H9 (cell line): Measurements from ENCODE around the gene GAPDH. TPM values are rescaled to one million over a fixed set of nuclear protein-coding genes. Genes with fewer than 3 reads are reported as not detected.

Source experiments
- DNase-seq: peaks from one replicate; pipeline ENCODE4 v3.0.0-alpha.2; 2017
- H2AFZ ChIP-seq: one replicate; pipeline ENCODE4 v1.6.1; 2013; ENCODE audit warnings: mild to moderate bottlenecking, low read length, control low read depth, moderate library complexity
- H2AK5ac ChIP-seq: 2 replicates; pipeline ENCODE4 v1.6.1; 2013; ENCODE audit warnings: low read length, control low read depth, mixed read lengths; ENCODE audit not compliant: insufficient read length
- H2BK120ac ChIP-seq: one replicate; pipeline ENCODE4 v1.6.1; 2013; ENCODE audit warnings: low read depth, mild to moderate bottlenecking, low read length, control low read depth, inconsistent platforms; ENCODE audit not compliant: poor library complexity, severe bottlenecking
- H2BK12ac ChIP-seq: 2 replicates; pipeline ENCODE4 v1.6.1; 2013; ENCODE audit warnings: low read length, control low read depth, mixed read lengths, low read depth; ENCODE audit not compliant: insufficient read length
- H2BK15ac ChIP-seq: 2 replicates; pipeline ENCODE4 v1.6.1; 2013; ENCODE audit warnings: low read depth, low read length, control low read depth
- H2BK20ac ChIP-seq: one replicate; pipeline ENCODE4 v1.6.1; 2013; ENCODE audit warnings: low read depth, mild to moderate bottlenecking, low read length, control low read depth, inconsistent platforms; ENCODE audit not compliant: poor library complexity, severe bottlenecking
- H2BK5ac ChIP-seq: 2 replicates; pipeline ENCODE4 v1.6.1; 2013; ENCODE audit warnings: low read length, control low read depth, mixed read lengths; ENCODE audit not compliant: insufficient read length
- H3K14ac ChIP-seq: 2 replicates; pipeline ENCODE4 v1.6.1; 2013; ENCODE audit warnings: low read length, control low read depth; ENCODE audit not compliant: insufficient read depth
- H3K18ac ChIP-seq: 2 replicates; pipeline ENCODE4 v1.6.1; 2013; ENCODE audit warnings: low read depth, mild to moderate bottlenecking, mixed read lengths, low read length, control low read depth; ENCODE audit not compliant: insufficient read length
- H3K23ac ChIP-seq: 2 replicates; pipeline ENCODE4 v1.6.1; 2013; ENCODE audit warnings: low read length, control low read depth, mixed read lengths, low read depth; ENCODE audit not compliant: insufficient read length
- H3K23me2 ChIP-seq: 2 replicates; pipeline ENCODE4 v1.6.1; 2013; ENCODE audit warnings: low read depth, mild to moderate bottlenecking, mixed read lengths, low read length, control low read depth; ENCODE audit not compliant: insufficient read length, poor library complexity, severe bottlenecking
- H3K27ac ChIP-seq: 2 replicates; pipeline ENCODE4 v1.5.1; 2013; ENCODE audit warnings: low read length, control low read depth, mixed read lengths, low read depth; ENCODE audit not compliant: insufficient read length
- H3K27me3 ChIP-seq: 2 replicates; pipeline ENCODE4 v1.6.1; 2013; ENCODE audit warnings: low read length, control low read depth, inconsistent platforms; ENCODE audit not compliant: insufficient read depth
- H3K4ac ChIP-seq: 2 replicates; pipeline ENCODE4 v1.6.1; 2013; ENCODE audit warnings: low read depth, mild to moderate bottlenecking, control low read depth, inconsistent platforms, low read length, moderate library complexity
- H3K4me1 ChIP-seq: 2 replicates; pipeline ENCODE4 v1.6.1; 2013; ENCODE audit warnings: low read length, control low read depth, inconsistent platforms; ENCODE audit not compliant: insufficient read depth
- H3K4me2 ChIP-seq: 2 replicates; pipeline ENCODE4 v1.6.1; 2013; ENCODE audit warnings: low read length, control low read depth, mixed read lengths; ENCODE audit not compliant: insufficient read length, insufficient read depth
- H3K56ac ChIP-seq: 2 replicates; pipeline ENCODE4 v1.6.1; 2013; ENCODE audit warnings: low read depth, mild to moderate bottlenecking, mixed read lengths, low read length, control low read depth; ENCODE audit not compliant: insufficient read length
- H3K79me1 ChIP-seq: 2 replicates; pipeline ENCODE4 v1.6.1; 2013; ENCODE audit warnings: low read depth, mild to moderate bottlenecking, moderate library complexity, low read length, control low read depth, inconsistent platforms; ENCODE audit not compliant: insufficient read depth, poor library complexity, severe bottlenecking
- H3K79me2 ChIP-seq: 2 replicates; pipeline ENCODE4 v1.6.1; 2013; ENCODE audit warnings: low read length, control low read depth, inconsistent platforms; ENCODE audit not compliant: insufficient read depth
- H3K9ac ChIP-seq: 2 replicates; pipeline ENCODE4 v1.6.1; 2013; ENCODE audit warnings: low read length, control low read depth, mixed read lengths; ENCODE audit not compliant: insufficient read length; ENCODE audit errors: extremely low read depth
- H3K9me3 ChIP-seq: one replicate; pipeline ENCODE4 v1.6.1; 2013; ENCODE audit warnings: low read depth, low read length, inconsistent platforms; ENCODE audit not compliant: control insufficient read depth
- H3T11ph ChIP-seq: one replicate; pipeline ENCODE4 v1.6.1; 2013; ENCODE audit warnings: mild to moderate bottlenecking, low read length, control low read depth, inconsistent platforms
- H4K20me1 ChIP-seq: one replicate; pipeline ENCODE4 v1.6.1; 2013; ENCODE audit not compliant: control insufficient read depth, insufficient read length, insufficient read depth
- H4K5ac ChIP-seq: 2 replicates; pipeline ENCODE4 v1.6.1; 2013; ENCODE audit warnings: low read depth, mild to moderate bottlenecking, mixed read lengths, low read length, control low read depth; ENCODE audit not compliant: insufficient read length
- H4K8ac ChIP-seq: replicated peaks from 2 replicates; pipeline ENCODE4 v1.6.1; 2013; ENCODE audit warnings: low read length, control low read depth, mixed read lengths, low read depth; ENCODE audit not compliant: insufficient read length
- H4K91ac ChIP-seq: 2 replicates; pipeline ENCODE4 v1.6.1; 2013; ENCODE audit warnings: low read depth, mild to moderate bottlenecking, moderate library complexity, mixed read lengths, low read length, control low read depth; ENCODE audit not compliant: insufficient read length
- H3K27ac Mint-ChIP-seq, 3 experiments: 2 replicates in 2 of 3; 3 replicates in 1 of 3; pipeline ENCODE4 v1.8.0; 2020 to 2021; ENCODE audit warnings: mixed read lengths in 3 of 3, mild to moderate bottlenecking in 1 of 3, moderate library complexity in 1 of 3
- H3K27me3 Mint-ChIP-seq: 2 replicates; pipeline ENCODE4 v1.8.0; 2021; ENCODE audit warnings: low read depth, mild to moderate bottlenecking, moderate library complexity, mixed read lengths
- H3K36me3 Mint-ChIP-seq, 3 experiments: 2 replicates in 2 of 3; 3 replicates in 1 of 3; pipeline ENCODE4 v1.8.0; 2020 to 2021; ENCODE audit warnings: low read depth in 3 of 3, mixed read lengths in 3 of 3; ENCODE audit not compliant: insufficient read depth in 1 of 3
- H3K4me1 Mint-ChIP-seq, 2 experiments: 2 replicates each; pipeline ENCODE4 v1.8.0; 2020; ENCODE audit warnings: mixed read lengths in 2 of 2
- H3K4me3 Mint-ChIP-seq, 2 experiments: 2 replicates in 1 of 2; 3 replicates in 1 of 2; pipeline ENCODE4 v1.8.0; 2020 to 2021; ENCODE audit warnings: mild to moderate bottlenecking in 2 of 2, mixed read lengths in 2 of 2, moderate library complexity in 1 of 2
- H3K9me3 Mint-ChIP-seq, 2 experiments: 2 replicates in 1 of 2; 3 replicates in 1 of 2; pipeline ENCODE4 v1.8.0; 2020; ENCODE audit warnings: mild to moderate bottlenecking in 2 of 2, mixed read lengths in 2 of 2, moderate library complexity in 1 of 2
- CTCF ChIP-seq: fragments of 200-600 bp; sonication (generic); conservative IDR thresholded peaks from 3 replicates; pipeline ENCODE4 v1.8.0; 2021; ENCODE audit warnings: antibody characterized with exemption, mild to moderate bottlenecking
- WGBS: extraction: QIAGEN DNeasy Blood & Tissue Kit; methylation state at CpG from one replicate; pipeline ENCODE4 v1.1.7; 2013; ENCODE audit warnings: missing lambda C conversion rate, low lambda C conversion rate, mixed read lengths; ENCODE audit not compliant: insufficient read length; ENCODE audit errors: extremely low coverage; 5-methylcytosine and 5-hydroxymethylcytosine counted together
- total RNA-seq: library from RNA; stranded (reverse); gene quantifications from 2 replicates; pipeline ENCODE4 v1.2.1, GENCODE V29; 2021

Gene GAPDH
- total RNA-seq, 1 experiment from 2014 or later: 4,581 TPM

GRCh38 chr12:6507102-6507998, 27.0 kb upstream of the GAPDH start:
- no peak for TF ChIP-seq CTCF
- Mint-ChIP-seq H3K4me1 (peaks cover 8 to 10% of the 10 kb centered on the region in 2 experiments), H3K27me3 (no peaks in the 10 kb centered on the region), H3K4me3 (peak overlapping the region in 1 of 2 experiments; percentile 44; a peak in 1 of 5 replicates), H3K36me3 (peaks cover 28 to 56% (median 52%) of the 10 kb centered on the region in 3 experiments; a peak in 6 of 7 replicates), H3K9me3 (no peaks in the 10 kb centered on the region), H3K27ac (peak overlapping the region; percentile 78 to 93 (median 86); a peak in 5 of 7 replicates)
- Histone ChIP-seq H4K5ac (no peak overlapping the region), H3K27ac (peak overlapping the region; percentile 3), H2BK12ac (no peak overlapping the region), H2AK5ac (no peak overlapping the region), H2BK120ac (peak overlapping the region; percentile 67), H3K27me3 (no peaks in the 10 kb centered on the region), H2AFZ (no peak overlapping the region), H3K79me2 (peaks cover 2% of the 10 kb centered on the region; the same call in 1 of the 2 replicates), H3K23me2 (no peaks in the 10 kb centered on the region), H4K8ac (no peak overlapping the region), H3K23ac (no peak overlapping the region), H3T11ph (peak overlapping the region; percentile 85), H3K9me3 (no peaks in the 10 kb centered on the region), H3K14ac (peak overlapping the region; percentile 75; the same call in 1 of the 2 replicates), H2BK5ac (no peak overlapping the region), H2BK20ac (peak overlapping the region; percentile 78), H2BK15ac (no peak overlapping the region), H4K20me1 (no peaks in the 10 kb centered on the region), H3K79me1 (peaks cover 15% of the 10 kb centered on the region), H3K56ac (no peak overlapping the region), H3K4me1 (peaks cover 2% of the 10 kb centered on the region; the same call in 1 of the 2 replicates), H3K4me2 (no peak overlapping the region), H4K91ac (no peak overlapping the region), H3K4ac (no peak overlapping the region; the same call in 1 of the 2 replicates), H3K18ac (no peak overlapping the region), H3K9ac (peak overlapping the region; percentile 13)
- DNase-seq: peak; percentile 74
- WGBS: no CpG with 5 or more reads among the region's 12 CpGs
